ENCODE data around the gene VEGFB. TPM values are rescaled to one million over a fixed set of nuclear protein-coding genes. Genes with fewer than 3 reads are reported as not detected.

The VEGFB gene
- total and polyA plus RNA-seq, 2 donors (not counting 1 experiment from before 2014, with no cell fraction given): 25.3 to 27.9 TPM

DNA sequence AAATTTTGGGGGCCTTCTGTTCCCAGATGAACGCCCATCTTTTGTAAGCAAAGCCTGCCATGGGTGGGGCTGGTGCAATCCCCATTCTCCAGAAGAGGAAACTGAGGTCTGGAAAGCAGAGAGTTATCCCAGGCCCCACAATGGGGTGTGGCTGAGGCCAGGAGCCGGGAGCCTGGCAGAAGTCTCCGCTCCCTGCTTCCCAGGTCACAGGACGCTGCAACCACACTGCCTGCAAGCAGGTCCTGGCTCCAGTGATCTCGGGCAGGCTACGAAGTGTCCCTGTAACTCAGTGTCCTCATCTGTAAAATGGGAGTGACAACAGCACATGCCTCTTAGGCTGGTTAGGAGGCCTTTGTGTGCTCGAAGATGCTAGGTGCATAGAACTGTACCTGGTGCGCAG lies 18.7 kb downstream of the VEGFB start:
- TF ChIP-seq, protein P1, sequence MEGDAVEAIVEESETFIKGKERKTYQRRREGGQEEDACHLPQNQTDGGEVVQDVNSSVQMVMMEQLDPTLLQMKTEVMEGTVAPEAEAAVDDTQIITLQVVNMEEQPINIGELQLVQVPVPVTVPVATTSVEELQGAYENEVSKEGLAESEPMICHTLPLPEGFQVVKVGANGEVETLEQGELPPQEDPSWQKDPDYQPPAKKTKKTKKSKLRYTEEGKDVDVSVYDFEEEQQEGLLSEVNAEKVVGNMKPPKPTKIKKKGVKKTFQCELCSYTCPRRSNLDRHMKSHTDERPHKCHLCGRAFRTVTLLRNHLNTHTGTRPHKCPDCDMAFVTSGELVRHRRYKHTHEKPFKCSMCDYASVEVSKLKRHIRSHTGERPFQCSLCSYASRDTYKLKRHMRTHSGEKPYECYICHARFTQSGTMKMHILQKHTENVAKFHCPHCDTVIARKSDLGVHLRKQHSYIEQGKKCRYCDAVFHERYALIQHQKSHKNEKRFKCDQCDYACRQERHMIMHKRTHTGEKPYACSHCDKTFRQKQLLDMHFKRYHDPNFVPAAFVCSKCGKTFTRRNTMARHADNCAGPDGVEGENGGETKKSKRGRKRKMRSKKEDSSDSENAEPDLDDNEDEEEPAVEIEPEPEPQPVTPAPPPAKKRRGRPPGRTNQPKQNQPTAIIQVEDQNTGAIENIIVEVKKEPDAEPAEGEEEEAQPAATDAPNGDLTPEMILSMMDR (conservative IDR thresholded peaks at IDR 0.05 in 1 of 2, IDR thresholded peaks at IDR 0.05 in 1 of 2; ENCODE audit: low read depth in 1 of 2, low read length in 2 of 2): no peak
- TF ChIP-seq EZH2 (IDR thresholded peaks at IDR 0.05; ENCODE audit: low read length, missing control alignments): no peak
- Histone ChIP-seq H3K4me1 (ENCODE audit: control insufficient read depth, extremely low read depth, insufficient read depth, low read length) (peaks cover 5% of the 10 kb centered on the region), H3K4me3 (replicated peaks in 1 of 4; ENCODE audit: control extremely low read depth in 1 of 4, insufficient read depth in 1 of 4, low read depth in 3 of 4, low read length in 4 of 4) (peak overlapping the region; percentile 7 to 98 (median 54)), H3K9me3 (ENCODE audit: control insufficient read depth, insufficient read depth, low read depth, low read length) (no peaks in the 10 kb centered on the region), H3K27me3 (ENCODE audit: control insufficient read depth, insufficient read depth, low read length) (no peaks in the 10 kb centered on the region), H3K36me3 (ENCODE audit: control insufficient read depth, insufficient read depth, low read length) (peaks cover 14% of the 10 kb centered on the region), H2AFZ (ENCODE audit: low read length) (no peak overlapping the region), H4K20me1 (ENCODE audit: control insufficient read depth, extremely low read depth, insufficient read depth, low read length) (no peaks in the 10 kb centered on the region), H3K4me2 (ENCODE audit: extremely low read depth, insufficient read depth, low read length) (peak overlapping the region; percentile 68), H3K9ac (ENCODE audit: insufficient read depth, low read length) (no peak overlapping the region), H3K79me2 (ENCODE audit: control insufficient read depth, insufficient read depth, low read length) (peaks cover 24% of the 10 kb centered on the region), H3K27ac (ENCODE audit: insufficient read depth, low read length) (no peak overlapping the region)
- DNase-seq (ENCODE audit: low read depth in 2 of 2): no peak

DNA sequence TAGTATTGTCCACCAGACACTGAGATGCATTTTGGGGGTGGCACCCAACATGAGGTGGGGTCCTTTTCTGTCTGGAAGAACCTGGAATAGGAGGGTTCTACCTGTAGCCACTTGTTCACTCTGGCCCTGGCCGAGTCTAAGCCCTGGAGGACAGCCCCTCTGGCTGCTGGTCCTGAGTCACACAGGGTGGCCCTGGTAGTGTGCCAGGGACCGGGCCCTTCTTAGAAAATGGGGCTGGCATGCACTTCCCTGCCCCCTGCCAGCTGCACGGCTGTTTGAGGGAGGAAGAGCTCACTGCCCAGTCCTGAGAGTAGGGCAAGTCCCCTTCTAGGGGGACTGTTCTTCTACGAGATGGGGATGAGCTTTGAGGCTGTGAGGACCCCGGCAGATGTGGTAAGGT lies 19.1 kb downstream of the VEGFB start:
- no peak overlapping the region for H2AFZ ChIP-seq (ENCODE audit: low read length)
- peak overlapping the region in 1 of 4 experiments; percentile 87 for H3K4me3 ChIP-seq (replicated peaks in 1 of 4; ENCODE audit: control extremely low read depth in 1 of 4, insufficient read depth in 1 of 4, low read depth in 3 of 4, low read length in 4 of 4)
- no peaks in the 10 kb centered on the region for H3K27me3 ChIP-seq (ENCODE audit: control insufficient read depth, insufficient read depth, low read length)
- H3K79me2 ChIP-seq (ENCODE audit: control insufficient read depth, insufficient read depth, low read length): peaks cover 24% of the 10 kb centered on the region
- peaks cover 5% of the 10 kb centered on the region for H3K4me1 ChIP-seq (ENCODE audit: control insufficient read depth, extremely low read depth, insufficient read depth, low read length)
- TF ChIP-seq, protein P1 (conservative IDR thresholded peaks at IDR 0.05 in 1 of 2, IDR thresholded peaks at IDR 0.05 in 1 of 2; ENCODE audit: low read depth in 1 of 2, low read length in 2 of 2): no peak
- no peak for TF ChIP-seq EZH2 (IDR thresholded peaks at IDR 0.05; ENCODE audit: low read length, missing control alignments)
- no peak overlapping the region for H3K9ac ChIP-seq (ENCODE audit: insufficient read depth, low read length)
- H4K20me1 ChIP-seq (ENCODE audit: control insufficient read depth, extremely low read depth, insufficient read depth, low read length): no peaks in the 10 kb centered on the region
- no peak for DNase-seq (ENCODE audit: low read depth in 2 of 2)
- H3K27ac ChIP-seq (ENCODE audit: insufficient read depth, low read length): no peak overlapping the region
- no peaks in the 10 kb centered on the region for H3K9me3 ChIP-seq (ENCODE audit: control insufficient read depth, insufficient read depth, low read depth, low read length)
- H3K36me3 ChIP-seq (ENCODE audit: control insufficient read depth, insufficient read depth, low read length): peaks cover 17% of the 10 kb centered on the region
- no peak overlapping the region for H3K4me2 ChIP-seq (ENCODE audit: extremely low read depth, insufficient read depth, low read length)

DNA sequence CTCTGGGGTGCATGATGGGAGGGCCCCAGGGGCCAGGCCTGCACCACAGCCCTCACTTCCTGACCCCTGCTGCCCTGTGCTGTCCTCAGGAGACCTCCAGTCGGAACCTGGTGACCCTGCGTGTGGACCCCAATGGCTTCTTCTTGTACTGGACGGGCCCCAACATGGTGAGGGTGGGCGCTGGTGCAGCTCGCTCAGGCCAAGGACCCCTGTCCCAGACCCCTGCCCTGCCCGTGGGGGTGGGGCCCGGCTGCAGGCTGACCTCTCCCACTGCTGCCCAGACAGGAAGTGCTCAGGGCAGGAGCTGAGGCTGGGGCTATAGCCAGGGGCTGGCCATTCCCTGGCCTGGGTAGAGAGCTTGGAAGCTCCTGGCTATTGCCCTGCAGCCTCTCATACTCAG lies 19.9 kb downstream of the VEGFB start:
- no peak for DNase-seq (ENCODE audit: low read depth in 2 of 2)
- Histone ChIP-seq H3K27ac (ENCODE audit: insufficient read depth, low read length) (no peak overlapping the region), H4K20me1 (ENCODE audit: control insufficient read depth, extremely low read depth, insufficient read depth, low read length) (no peaks in the 10 kb centered on the region), H2AFZ (ENCODE audit: low read length) (no peak overlapping the region), H3K9me3 (ENCODE audit: control insufficient read depth, insufficient read depth, low read depth, low read length) (no peaks in the 10 kb centered on the region), H3K27me3 (ENCODE audit: control insufficient read depth, insufficient read depth, low read length) (no peaks in the 10 kb centered on the region), H3K4me2 (ENCODE audit: extremely low read depth, insufficient read depth, low read length) (no peak overlapping the region), H3K4me3 (replicated peaks in 1 of 4; ENCODE audit: control extremely low read depth in 1 of 4, insufficient read depth in 1 of 4, low read depth in 3 of 4, low read length in 4 of 4) (no peak overlapping the region), H3K4me1 (ENCODE audit: control insufficient read depth, extremely low read depth, insufficient read depth, low read length) (peaks cover 5% of the 10 kb centered on the region), H3K79me2 (ENCODE audit: control insufficient read depth, insufficient read depth, low read length) (peaks cover 24% of the 10 kb centered on the region), H3K9ac (ENCODE audit: insufficient read depth, low read length) (no peak overlapping the region), H3K36me3 (ENCODE audit: control insufficient read depth, insufficient read depth, low read length) (peaks cover 24% of the 10 kb centered on the region)
- TF ChIP-seq, protein P1 (conservative IDR thresholded peaks at IDR 0.05 in 1 of 2, IDR thresholded peaks at IDR 0.05 in 1 of 2; ENCODE audit: low read depth in 1 of 2, low read length in 2 of 2): no peak
- no peak for TF ChIP-seq EZH2 (IDR thresholded peaks at IDR 0.05; ENCODE audit: low read length, missing control alignments)

Data from fibroblast of lung (primary cell).